Activated naive CD4-positive, alpha-beta T cell treated with anti-CD3 and anti-CD28 coated beads, Interleukin-2, amount 50 U/mL, for 24 hours (primary cell): Measurements from ENCODE around the gene RANBP3.

Experiments used
- H3K27ac Mint-ChIP-seq: one replicate; pipeline ENCODE4 v1.8.0; 2021; ENCODE audit warnings: mild to moderate bottlenecking, mixed read lengths
- H3K27me3 Mint-ChIP-seq: one replicate; pipeline ENCODE4 v1.8.0; 2021; ENCODE audit warnings: mixed read lengths
- H3K36me3 Mint-ChIP-seq: one replicate; pipeline ENCODE4 v1.8.0; 2021; ENCODE audit warnings: mixed read lengths
- H3K4me1 Mint-ChIP-seq: one replicate; pipeline ENCODE4 v1.8.0; 2021; ENCODE audit warnings: mixed read lengths
- H3K4me3 Mint-ChIP-seq: one replicate; pipeline ENCODE4 v1.8.0; 2021; ENCODE audit warnings: mild to moderate bottlenecking, mixed read lengths
- H3K9me3 Mint-ChIP-seq: one replicate; pipeline ENCODE4 v1.8.0; 2021; ENCODE audit warnings: mixed read lengths

Gene RANBP3

DNA sequence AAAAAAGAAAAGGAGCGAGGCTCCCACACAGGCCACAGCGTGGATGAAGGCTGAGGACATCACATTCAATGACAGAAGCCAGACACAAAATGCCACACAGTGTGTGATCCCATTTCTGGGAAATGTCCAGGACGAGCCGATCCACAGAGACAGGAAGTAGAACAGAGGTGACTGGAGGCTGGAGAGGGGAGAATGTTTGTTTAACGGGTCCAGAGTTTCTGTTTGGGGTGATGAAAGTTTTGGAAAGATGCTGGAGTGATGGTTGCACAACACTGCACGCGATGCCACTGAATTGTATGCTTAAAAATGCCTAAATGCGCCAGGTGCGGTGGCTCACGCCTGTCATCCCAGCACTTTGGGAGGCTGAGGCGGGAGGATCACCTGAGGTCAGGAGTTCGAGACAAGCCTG, 107.0 kb downstream of the RANBP3 start:
- Mint-ChIP-seq H3K36me3 (no peaks in the 10 kb centered on the region), H3K4me3 (no peak overlapping the region), H3K27ac (no peak overlapping the region), H3K4me1 (no peaks in the 10 kb centered on the region), H3K27me3 (no peaks in the 10 kb centered on the region), H3K9me3 (no peaks in the 10 kb centered on the region)

DNA sequence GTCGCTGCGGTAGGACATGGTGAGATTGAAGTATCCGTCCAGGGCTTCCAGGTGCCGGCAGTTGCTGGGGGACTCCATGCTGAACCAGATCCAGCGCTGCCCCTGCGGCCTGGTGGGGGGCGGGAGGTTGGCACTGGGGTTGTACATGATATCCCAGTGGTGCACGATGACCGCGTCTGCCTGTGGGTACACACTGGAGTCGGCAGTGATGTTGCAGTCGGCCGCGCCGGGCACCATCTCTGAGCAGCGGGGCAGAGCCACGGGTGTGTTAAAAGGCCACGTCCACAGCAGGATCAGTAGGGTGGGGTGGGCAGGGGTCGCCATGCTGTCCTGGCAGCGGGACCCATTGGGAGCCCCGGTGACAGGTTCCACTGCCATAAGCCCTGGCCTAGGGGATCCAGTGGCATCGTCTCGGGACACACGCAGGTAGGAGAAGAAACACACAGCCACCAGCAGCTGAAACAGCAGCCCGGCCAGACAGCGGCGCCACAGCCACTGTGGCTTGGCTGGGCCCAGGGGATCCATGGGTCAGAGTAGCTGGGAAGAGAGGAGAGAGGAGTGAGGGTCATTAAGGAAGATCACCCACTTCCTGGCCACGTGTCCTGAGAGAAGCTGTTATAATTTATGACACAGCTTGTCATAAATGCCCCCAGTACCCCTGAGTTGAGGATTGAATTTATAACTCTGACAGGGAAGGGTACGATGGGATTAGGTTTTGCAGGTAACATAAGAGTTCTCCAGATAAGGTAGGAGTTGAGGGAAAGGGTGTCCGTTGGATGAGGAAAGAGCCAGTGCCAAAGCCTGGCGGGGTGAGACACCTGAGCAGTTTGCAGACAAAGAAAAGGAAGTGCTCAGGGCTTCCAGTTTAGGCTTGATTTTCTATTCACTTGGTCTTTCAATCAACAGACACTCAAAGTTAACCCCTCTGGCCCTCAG, 110.5 kb downstream of the RANBP3 start:
- no peak overlapping the region for H3K27ac Mint-ChIP-seq
- no peaks in the 10 kb centered on the region for H3K9me3 Mint-ChIP-seq
- H3K4me1 Mint-ChIP-seq = no peaks in the 10 kb centered on the region

More for the DNA sequence above, 110.5 kb downstream of the RANBP3 start:
- H3K27me3 Mint-ChIP-seq = no peaks in the 10 kb centered on the region
- no peaks in the 10 kb centered on the region for H3K36me3 Mint-ChIP-seq
- no peak overlapping the region for H3K4me3 Mint-ChIP-seq
